IPS-18c (cell line): ENCODE measurements around the gene CALCB.

Experiments used
- H3K4me3 ChIP-seq: 2 replicates; pipeline ENCODE4 v1.7.0; 2013; ENCODE audit warnings: low read depth, mild to moderate bottlenecking, low read length, moderate library complexity; ENCODE audit not compliant: insufficient read depth
- H3K9me3 ChIP-seq: one replicate; pipeline ENCODE4 v1.6.1; 2013; ENCODE audit warnings: mild to moderate bottlenecking, low read length, moderate library complexity; ENCODE audit not compliant: control insufficient read depth, insufficient read depth

Gene CALCB

DNA sequence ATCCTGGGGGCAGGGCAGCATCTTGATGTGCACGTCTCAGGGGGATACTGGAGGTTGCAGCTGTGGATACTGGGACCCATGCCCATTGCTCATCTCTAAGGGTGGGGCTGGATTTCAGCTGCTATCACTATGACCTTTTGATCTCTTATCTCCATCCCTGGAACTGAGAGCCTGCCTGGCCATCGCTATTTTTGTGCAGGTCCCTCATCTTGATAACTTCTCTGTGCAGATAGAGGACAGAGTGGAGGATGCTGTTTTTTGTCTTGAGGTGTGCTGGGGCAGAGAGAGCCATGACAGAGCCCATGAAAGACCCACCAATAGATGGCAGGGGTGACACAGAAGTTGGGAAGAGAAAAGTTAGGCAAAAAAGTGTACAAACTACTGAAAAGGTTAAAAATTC, 36.2 kb downstream of the CALCB start:
- H3K4me3 ChIP-seq = no peak overlapping the region
- H3K9me3 ChIP-seq = no peaks in the 10 kb centered on the region

GRCh38 chr11:15111215-15111614, 37.8 kb downstream of the CALCB start:
- Histone ChIP-seq H3K4me3 (no peak overlapping the region), H3K9me3 (no peaks in the 10 kb centered on the region)

- Histone ChIP-seq H3K4me3 (no peak overlapping the region), H3K9me3 (no peaks in the 10 kb centered on the region)
Observed at GRCh38 chr11:15112131-15112541, 38.7 kb downstream of the CALCB start.

- Histone ChIP-seq H3K4me3 (no peak overlapping the region), H3K9me3 (peaks cover 2% of the 10 kb centered on the region)
Observed at GRCh38 chr11:15113381-15113780, 40.0 kb downstream of the CALCB start.

DNA sequence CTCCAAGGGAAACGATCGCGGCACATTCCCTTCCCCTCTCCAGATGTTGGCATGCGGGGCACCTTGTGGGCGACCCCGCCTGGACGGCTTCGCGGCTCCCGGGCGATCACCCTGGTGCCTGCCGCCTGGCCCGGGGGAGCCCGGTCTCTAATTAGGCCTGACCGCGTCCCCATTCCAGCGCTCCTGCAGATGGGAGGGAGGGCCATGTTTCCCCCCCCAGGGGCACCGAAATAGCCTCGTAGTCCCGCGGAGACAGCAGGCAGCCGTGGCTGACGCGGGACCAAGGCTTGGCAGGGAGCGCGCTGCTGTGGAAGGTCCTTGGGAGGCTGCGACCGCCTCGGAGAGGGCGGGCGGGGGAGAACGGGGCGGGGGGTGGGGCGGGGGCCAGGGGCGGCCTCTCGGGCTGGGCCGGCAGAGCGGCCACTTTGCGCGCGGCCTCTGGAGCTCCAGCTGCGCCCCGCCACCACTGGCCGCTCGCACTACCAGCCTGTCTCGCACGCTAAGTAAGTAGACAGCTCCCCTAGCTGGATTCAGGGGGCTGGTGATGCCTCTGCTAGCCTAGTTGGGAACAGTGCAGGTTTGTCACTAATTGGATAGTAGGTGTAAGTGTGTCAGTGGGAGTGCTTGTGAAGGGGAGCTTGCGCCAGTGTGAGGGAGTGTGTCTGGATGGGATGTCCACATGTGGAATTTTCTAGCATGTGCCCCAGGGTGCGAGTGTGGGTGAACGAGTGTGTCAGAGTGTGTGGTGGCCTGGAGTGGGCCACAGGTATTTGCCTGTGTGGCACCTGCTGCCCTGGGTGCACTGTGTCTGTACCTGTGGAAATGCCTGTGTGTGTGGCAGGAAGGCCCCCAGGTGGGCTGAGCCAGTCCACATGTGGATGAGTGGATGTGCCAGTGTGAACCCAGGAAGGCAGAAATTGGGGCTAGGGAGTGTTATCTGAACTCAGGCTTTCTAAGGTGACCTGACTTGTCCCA, 41.4 kb downstream of the CALCB start, which contains the start of gene INSC:
Gene INSC (plus strand): TSS at position 423 of the 975 bp plus-strand sequence. CDS start 34,252 bp downstream, outside the sequence.
- Histone ChIP-seq H3K4me3 (peak within 1 kb of the TSS; percentile 40), H3K9me3 (peaks cover 2% of the 10 kb centered on the region)

DNA sequence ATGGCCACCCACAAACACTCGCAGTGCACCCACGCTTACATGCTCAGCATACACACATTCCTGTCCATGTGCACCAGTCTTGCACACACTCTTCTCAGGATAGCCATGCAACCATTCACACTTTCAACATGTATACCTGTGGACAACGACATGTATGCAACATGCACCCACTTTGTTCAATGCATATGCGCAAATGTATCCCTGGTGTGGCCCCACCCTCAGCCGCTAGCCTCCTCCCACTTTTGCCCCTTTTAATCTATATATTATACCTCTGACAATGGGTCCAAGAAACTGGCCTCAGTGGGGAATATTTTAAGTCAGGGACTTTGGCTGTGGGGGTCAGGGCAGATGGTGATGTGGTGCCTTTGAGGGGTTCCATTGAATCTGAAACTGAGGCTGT, 42.3 kb downstream of the CALCB start:
- H3K4me3 ChIP-seq = no peak overlapping the region
- H3K9me3 ChIP-seq = peaks cover 2% of the 10 kb centered on the region

DNA sequence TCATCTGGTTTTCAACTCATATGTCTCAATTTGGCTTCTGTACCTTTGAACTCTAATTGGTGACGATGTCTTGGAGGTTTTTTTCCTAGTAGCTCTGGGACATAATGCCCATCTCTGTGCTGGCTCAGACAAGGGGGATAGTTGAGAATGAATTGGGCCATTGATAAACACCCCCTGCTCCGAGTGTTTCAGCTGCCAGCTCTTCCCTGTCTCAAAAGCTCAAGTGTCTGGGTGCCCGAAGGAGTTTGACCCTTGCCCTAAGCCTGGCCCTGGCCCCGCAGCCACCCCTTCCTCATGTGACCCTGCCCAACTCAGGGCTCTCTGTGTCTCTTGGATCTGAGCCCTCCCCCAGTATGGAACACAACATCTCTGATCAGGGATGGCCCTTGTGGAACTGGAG, 44.4 kb downstream of the CALCB start:
- Histone ChIP-seq H3K4me3 (no peak overlapping the region), H3K9me3 (peaks cover 2% of the 10 kb centered on the region)

DNA sequence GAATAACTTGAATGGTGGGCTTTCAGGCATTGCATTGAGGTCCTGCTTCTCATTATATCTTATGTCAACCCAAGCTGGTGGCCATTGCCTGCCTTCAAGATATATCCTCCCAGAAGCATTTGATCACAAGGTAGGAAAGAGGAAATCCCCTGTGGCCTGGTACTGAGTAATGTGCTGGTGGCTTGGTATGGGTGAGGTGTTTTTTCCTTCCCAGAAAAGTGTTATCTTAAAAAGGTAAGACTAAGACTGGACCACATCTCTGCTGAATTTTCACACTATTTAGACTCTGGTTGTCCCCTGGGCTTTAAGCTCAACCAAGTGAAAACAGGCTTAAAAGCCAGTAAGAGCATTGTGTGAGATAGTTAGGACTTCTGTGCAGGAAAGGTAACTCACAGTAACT, 45.0 kb downstream of the CALCB start:
- peaks cover 2% of the 10 kb centered on the region for H3K9me3 ChIP-seq
- H3K4me3 ChIP-seq = no peak overlapping the region

GRCh38 chr11:15119352-15119751, 46.0 kb downstream of the CALCB start:
- Histone ChIP-seq H3K4me3 (no peak overlapping the region), H3K9me3 (peaks cover 2% of the 10 kb centered on the region)

DNA sequence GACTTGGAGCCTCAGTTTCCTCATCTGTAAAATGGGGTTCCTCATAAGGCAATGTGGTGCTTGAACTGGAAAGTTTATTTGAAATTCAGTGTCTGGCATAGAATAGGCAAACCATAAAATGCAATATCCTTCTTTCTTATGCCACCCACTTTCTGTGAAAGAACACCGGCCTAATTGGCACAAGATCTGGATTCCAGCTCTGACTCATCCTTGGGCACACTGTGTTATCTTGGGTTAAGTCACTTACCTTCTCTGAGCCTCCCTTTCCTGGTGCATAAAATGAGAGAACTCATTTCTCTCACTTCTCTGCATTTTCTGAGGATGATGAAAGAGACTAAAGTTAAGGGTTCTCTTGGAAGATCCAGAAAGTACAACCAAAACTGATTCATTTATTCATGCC, 46.4 kb downstream of the CALCB start:
- Histone ChIP-seq H3K4me3 (no peak overlapping the region), H3K9me3 (peaks cover 2% of the 10 kb centered on the region)

GRCh38 chr11:15123849-15124248, 50.5 kb downstream of the CALCB start:
- no peaks in the 10 kb centered on the region for H3K9me3 ChIP-seq
- no peak overlapping the region for H3K4me3 ChIP-seq

DNA sequence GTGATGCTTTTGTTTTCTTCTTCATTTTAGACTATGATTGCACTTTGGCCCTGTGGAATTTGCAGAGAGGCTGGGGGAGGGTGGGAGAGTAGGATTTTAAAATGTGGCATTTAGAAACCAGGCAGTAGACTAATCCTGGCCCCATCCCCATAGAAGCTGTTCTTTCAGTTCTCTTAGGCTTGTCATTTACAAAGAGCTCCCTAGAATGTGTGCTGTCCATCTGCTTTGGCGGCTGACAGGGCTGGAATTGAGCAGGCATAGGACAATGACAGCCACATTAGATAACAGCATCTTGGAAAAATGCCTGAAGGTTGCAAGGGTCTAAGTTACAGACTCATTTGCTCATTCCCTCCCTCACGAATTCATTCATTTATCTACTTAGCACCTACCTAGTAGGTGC, 51.1 kb downstream of the CALCB start:
- no peak overlapping the region for H3K4me3 ChIP-seq
- no peaks in the 10 kb centered on the region for H3K9me3 ChIP-seq

DNA sequence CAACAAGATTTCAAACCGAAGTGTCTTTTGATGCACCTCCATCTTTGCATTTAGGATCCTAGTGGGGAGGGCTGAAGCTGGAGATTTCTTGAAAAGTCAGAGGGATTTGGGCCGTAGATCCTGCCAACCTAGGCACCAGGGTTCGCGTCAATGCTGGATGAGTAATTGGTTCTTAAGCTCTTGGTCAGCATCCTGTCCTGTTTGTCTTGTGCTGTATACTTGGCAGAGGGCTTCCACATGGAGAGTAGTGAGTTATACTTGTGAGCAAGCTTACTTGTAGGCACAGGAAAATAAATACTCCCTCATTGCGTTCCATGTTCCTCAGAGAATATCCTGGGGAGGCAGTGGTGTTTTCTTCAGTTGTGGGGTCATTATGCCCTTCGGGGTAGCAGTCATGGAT, 53.9 kb downstream of the CALCB start:
- Histone ChIP-seq H3K9me3 (no peaks in the 10 kb centered on the region), H3K4me3 (no peak overlapping the region)
